AG09319 (cell line): ENCODE data around the gene OR51M1.

Experiments used
- DNase-seq: peaks from one replicate; pipeline ENCODE4 v3.0.0-alpha.2; 2010; ENCODE audit warnings: low read depth; ENCODE audit errors: extremely low read depth
- CTCF ChIP-seq: IDR thresholded peaks from 2 replicates; pipeline ENCODE4 v1.5.1; 2011; ENCODE audit warnings: low read depth, mild to moderate bottlenecking, inconsistent platforms, low read length, moderate library complexity

OR51M1 gene

GRCh38 chr11:5366856-5367255, 16.8 kb upstream of the OR51M1 start:
- no peak for DNase-seq
- no peak for TF ChIP-seq CTCF

GRCh38 chr11:5367448-5368074, 16.1 kb upstream of the OR51M1 start:
- no peak for TF ChIP-seq CTCF
- DNase-seq, result no peak

GRCh38 chr11:5368502-5369043, 15.0 kb upstream of the OR51M1 start:
- no peak for DNase-seq
- no peak for TF ChIP-seq CTCF

- TF ChIP-seq CTCF, result peak; percentile 55
- DNase-seq, result no peak
These were observed 13.8 kb upstream of the OR51M1 start for GRCh38 chr11:5369789-5370188.

- peak; percentile 88 for TF ChIP-seq CTCF
- no peak for DNase-seq
These were observed 2.8 kb upstream of the OR51M1 start for GRCh38 chr11:5380740-5381342.

- TF ChIP-seq CTCF, result no peak
- DNase-seq, result no peak
These were observed 723 bp downstream of the OR51M1 start for GRCh38 chr11:5384335-5384734.

- DNase-seq, result no peak
- TF ChIP-seq CTCF, result peak; percentile 4
These were observed 6.6 kb downstream of the OR51M1 start for GRCh38 chr11:5390210-5390609.
